Mononuclear cell (primary cell): ENCODE data around the gene TCF25. TPM values are rescaled to one million over a fixed set of nuclear protein-coding genes. Genes with fewer than 3 reads are reported as not detected.

ENCODE experiments used
- H3K27me3 ChIP-seq: 2 replicates; pipeline ENCODE4 v1.6.0; 2011; ENCODE audit warnings: low read length, control low read depth; ENCODE audit not compliant: insufficient read depth
- H3K4me1 ChIP-seq: 2 replicates; pipeline ENCODE4 v1.5.1; 2011; ENCODE audit warnings: mild to moderate bottlenecking, low read length, control low read depth; ENCODE audit not compliant: insufficient read depth
- H3K4me3 ChIP-seq: 2 replicates; pipeline ENCODE4 v1.5.1; 2011; ENCODE audit warnings: mild to moderate bottlenecking, low read length, moderate library complexity
- H3K9me3 ChIP-seq: 2 replicates; pipeline ENCODE4 v1.5.1; 2011; ENCODE audit warnings: low read depth, mild to moderate bottlenecking, control low read depth, low read length
- total RNA-seq: library from RNA; depleted of rRNA; stranded (reverse); fragments of >200 nt; gene quantifications from one replicate; pipeline ENCODE4 v1.2.3, GENCODE V29; 2012

The TCF25 gene
- total RNA-seq, 1 donor: 148 TPM

DNA sequence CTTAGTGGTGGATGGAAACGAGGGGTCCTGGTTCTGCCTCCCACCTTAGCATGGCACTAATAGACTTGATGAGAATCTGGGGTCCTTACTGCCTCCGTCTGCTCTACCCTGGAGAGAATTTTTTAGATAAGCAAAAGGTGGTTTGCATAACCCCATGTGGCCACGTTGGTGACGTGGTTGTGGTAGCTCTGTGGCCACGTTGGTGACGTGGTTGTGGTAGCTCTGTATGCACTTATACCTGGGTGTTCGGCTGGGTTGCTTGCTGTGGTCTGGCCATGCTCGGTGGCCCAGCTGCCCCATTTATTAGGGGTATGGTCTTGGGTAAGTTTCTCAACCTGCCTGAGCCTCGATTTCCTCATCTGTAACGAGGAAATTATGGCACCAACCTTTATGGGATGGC is 32.1 kb upstream of the TCF25 start:
- H3K9me3 ChIP-seq: no peaks in the 10 kb centered on the region
- H3K4me3 ChIP-seq: no peak overlapping the region
- H3K4me1 ChIP-seq: peaks cover 31% of the 10 kb centered on the region
- H3K27me3 ChIP-seq: no peaks in the 10 kb centered on the region

DNA sequence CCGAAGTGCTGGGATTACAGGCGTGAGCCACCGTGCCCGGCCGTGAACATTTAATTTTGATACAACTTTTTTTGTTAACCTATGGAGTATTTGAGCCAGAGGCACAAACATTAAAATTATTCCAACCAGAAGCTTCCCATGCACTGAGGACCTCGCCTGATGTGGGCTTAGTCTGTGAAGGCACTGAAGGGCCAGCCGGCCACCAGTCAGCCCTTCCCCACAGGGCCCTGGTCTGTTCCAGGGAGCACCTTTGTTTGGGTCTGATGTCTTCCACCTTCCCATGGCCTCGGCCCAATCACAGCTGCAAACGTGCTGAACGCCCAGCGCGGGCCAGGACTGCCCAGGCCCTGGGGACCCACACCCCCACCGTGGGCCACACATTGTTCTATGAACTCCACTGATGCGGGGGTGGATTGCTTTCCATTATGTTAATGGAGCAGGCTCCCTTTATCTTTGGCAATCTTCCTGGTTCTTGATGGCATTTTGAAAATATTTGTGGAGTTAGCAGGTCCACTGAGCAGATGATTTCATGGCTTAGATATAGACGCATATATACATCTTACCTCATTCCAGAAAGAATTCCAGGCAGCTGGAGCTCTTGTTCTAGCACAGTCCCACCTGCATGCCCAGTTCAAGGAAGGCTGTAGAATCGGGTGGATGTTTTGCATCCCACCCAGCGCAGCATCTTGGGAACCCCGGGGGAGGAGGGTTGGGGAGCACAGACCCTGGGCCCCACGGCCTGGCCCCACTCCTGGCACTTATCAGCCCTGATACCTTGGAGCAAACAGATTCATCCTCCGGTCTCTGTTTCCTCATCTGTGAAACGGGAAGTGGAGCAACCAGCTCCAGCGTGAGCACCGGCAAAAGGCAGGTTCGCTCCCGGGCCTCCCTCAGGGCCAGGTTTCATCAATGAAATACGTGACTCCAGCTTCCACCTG is 30.7 kb upstream of the TCF25 start:
- Histone ChIP-seq H3K4me1 (peaks cover 20% of the 10 kb centered on the region), H3K4me3 (no peak overlapping the region), H3K27me3 (no peaks in the 10 kb centered on the region), H3K9me3 (no peaks in the 10 kb centered on the region)

DNA sequence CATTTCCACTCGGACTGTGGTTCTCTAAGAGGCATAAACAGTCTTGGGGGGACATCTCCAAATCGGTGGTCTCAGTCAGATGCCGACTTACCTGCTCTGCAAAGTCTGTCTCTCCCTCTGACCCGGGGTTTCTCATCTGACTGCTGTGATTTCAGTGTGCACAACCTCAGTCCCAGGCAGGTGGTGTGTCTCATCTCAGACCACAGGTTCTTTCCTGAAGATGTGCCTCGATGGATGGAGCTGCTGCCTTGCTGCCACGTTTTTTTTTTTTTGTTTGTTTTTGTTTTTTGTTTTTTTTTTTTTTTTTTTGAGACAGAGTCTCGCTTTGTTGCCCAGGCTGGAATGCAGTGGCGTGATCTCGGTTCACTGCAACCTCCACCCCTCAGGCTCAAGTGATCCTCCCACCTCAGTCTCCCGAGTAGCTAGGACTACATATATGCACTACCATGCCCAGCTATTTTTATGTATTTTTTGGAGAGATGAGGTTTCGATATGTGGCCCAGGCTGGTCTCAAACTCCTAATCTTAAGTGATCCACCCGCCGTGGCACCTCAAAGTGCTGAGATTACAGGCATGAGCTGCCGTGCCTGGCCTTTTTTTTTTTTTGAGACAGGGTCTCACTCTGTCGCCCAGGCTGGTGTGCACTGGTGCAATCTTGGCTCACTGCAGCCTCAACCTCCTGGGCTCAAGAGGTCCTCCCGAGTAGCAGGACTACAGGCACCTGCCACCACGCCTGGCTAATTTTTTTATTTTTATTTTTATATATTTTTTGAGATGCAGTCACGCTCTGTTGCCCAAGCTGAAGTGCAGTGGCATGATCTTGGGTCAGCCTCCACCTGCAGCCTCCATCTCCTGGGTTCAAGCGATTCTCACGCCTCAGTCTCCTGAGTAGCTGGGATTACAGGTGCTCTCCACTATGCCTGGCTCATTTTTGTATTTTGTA is 29.7 kb upstream of the TCF25 start:
- Histone ChIP-seq H3K27me3 (no peaks in the 10 kb centered on the region), H3K4me1 (peaks cover 11% of the 10 kb centered on the region), H3K9me3 (no peaks in the 10 kb centered on the region), H3K4me3 (no peak overlapping the region)

DNA sequence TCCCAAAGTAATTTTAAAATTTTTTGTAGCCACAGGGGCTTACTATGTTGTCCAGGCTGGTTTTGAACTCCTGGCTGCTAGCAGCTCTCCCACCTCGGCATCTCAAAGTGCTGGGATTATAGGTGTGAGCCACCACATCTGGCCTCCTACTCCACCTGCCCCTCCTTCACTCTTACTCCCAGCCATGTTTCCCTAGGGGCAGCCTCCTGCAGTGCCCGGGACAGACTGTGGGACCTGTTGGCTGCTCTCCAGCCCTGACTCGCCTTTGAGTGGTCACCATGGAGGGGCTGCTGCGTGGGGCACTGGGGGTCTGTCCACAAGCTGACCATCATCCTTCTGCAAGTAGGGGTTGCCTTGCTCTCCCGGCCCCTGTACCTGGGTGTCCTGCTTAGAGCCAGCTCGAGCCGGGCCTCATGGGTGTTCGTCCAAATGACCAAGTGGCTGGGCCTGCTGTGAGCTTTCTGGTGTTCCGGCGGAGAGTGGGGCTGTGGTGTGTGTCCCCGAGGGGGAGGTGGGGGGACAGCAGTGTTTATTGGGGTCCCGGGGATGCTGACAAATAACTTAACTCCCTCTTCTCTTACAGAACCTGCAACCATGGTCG is 28.6 kb upstream of the TCF25 start:
- no peaks in the 10 kb centered on the region for H3K27me3 ChIP-seq
- H3K4me1 ChIP-seq: peaks cover 9% of the 10 kb centered on the region
- no peak overlapping the region for H3K4me3 ChIP-seq
- no peaks in the 10 kb centered on the region for H3K9me3 ChIP-seq

DNA sequence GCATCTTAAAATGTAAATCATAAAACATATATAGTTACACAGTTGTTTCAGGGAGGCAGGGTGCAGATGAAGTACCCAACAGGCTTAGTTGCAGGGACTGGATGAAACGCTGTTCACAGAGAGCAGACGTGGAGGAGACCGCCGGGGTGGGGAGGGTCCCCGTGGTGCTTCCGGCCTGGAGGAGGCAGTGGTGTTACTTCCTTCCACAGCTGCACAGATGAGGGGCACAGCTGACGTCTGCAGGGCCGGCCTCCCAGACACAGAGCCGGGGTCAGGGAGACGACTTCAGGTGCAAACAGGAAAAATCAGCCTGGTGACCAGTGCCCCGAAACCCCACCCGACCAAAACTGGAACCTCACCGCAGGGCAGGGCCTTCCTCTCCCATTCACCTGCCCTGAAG is 28.0 kb upstream of the TCF25 start:
- Histone ChIP-seq H3K4me1 (peaks cover 9% of the 10 kb centered on the region), H3K27me3 (no peaks in the 10 kb centered on the region), H3K4me3 (no peak overlapping the region), H3K9me3 (no peaks in the 10 kb centered on the region)

DNA sequence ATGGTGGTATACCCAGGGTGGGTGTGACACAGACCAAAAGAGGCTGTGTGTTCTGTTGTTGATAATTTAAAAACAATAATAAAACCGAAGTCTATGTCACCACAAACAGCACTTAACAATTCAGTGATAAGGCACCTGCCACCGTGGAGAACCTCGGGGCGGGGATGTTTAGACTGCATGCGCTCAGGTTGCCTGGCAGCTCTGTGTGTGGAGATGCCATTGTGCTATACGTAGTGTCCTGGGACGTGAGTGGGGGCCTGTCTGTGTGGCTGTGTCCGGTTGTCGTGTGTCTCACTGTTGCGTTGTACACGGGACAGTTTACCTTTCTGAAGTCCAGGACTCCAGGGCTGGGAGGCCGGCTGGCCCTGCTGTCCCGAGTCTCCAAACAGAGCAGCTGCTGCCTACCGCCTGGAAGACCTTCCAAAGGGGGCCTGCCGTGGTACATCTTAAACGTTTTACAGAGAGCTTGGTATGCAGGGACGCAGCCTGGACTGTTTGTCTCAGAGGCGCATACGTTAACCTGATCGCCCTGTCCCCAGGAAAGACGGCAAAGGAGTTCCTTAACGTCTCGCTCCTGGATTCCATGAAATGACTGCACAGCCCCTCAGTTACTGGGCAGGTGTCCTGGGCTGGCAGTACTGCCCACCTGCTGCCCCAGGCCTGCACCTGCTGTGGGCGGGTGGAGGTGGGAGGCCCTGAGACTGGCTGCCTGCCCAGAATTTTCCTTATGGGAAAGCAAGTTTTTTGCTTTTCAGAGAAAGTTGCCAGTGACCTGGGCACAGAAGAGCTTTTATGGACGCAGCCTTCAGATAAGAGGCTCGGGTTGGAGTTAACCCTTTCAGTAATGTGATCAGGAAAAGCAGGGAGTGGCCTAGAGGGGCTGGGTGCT is 26.1 kb upstream of the TCF25 start:
- Histone ChIP-seq H3K4me1 (peaks cover 9% of the 10 kb centered on the region), H3K4me3 (no peak overlapping the region), H3K9me3 (no peaks in the 10 kb centered on the region), H3K27me3 (no peaks in the 10 kb centered on the region)

DNA sequence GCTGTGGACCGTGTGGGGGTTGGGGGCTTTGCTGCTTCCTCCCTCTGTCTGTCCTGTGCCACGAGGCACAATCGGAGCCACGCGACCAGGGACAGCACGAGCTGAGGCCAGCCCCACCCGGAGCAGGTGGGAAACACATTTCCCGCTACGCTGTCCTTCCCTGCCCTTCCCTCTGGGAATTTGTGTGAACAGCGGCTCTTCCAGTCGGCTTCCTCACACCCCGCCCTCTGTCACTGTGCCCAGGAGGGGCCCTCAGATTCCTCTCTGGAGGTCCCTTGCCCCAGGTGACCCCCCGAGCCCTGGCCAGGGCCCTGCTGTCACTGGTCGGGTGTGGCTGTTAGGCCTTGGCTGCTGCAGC is 25.5 kb upstream of the TCF25 start:
- peaks cover 9% of the 10 kb centered on the region for H3K4me1 ChIP-seq
- H3K9me3 ChIP-seq: no peaks in the 10 kb centered on the region
- H3K27me3 ChIP-seq: no peaks in the 10 kb centered on the region
- no peak overlapping the region for H3K4me3 ChIP-seq

DNA sequence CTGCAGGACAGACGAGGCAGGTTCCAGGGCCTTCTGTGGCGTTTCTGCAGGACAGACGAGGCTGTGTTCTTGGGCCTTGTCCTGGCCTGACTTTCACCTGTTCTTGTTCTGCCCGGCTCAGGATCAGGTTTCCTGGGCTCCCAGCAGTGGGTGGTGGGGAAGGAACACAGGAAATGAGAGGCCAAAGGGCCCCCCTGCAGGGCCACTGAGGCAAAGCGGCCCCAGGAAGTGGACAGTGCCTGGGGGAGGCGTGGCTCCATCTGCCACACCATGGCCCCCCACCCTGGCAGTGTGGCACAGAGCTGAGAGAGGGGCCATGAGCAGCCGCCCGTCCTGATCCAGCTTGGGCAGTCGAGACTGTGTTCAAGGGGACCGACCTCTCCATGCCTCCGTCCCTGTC is 24.4 kb upstream of the TCF25 start:
- no peak overlapping the region for H3K4me3 ChIP-seq
- H3K27me3 ChIP-seq: no peaks in the 10 kb centered on the region
- no peaks in the 10 kb centered on the region for H3K9me3 ChIP-seq

DNA sequence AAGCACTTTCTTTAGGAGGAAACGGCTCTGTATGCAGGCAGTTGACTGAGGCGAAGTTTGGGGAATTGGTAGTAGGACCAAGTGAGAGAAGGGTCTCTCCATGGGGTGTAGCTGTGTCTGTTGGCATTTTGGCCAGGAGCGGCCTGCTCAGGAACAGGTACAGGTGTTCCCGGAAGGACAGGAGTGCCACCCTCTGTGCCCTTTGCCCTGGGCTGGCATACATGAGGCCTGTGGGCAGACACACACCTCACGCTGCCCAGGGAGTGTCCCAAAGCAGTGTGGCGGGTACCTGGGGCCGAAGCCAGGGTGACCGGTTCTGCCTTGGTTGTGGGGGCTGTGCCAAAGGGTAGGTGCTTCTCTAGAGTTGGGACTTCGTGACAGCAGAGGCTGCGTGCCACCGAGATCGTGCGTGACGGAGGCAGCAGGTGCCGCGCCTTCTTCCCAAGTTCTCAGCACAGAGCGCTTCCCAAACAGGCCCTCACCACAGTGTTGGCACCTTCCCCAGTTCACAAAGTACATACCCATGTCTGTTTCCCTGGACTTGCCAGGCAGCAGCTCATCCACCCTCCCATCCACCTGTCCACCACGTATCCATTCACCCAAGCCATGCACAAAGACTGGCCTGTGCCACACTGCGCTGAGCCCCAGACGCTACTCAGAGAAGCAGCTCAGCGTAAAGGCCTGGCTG is 19.9 kb upstream of the TCF25 start:
- Histone ChIP-seq H3K27me3 (no peaks in the 10 kb centered on the region), H3K9me3 (no peaks in the 10 kb centered on the region), H3K4me1 (no peaks in the 10 kb centered on the region), H3K4me3 (no peak overlapping the region)

More for the DNA sequence above, 24.4 kb upstream of the TCF25 start:
- peaks cover 9% of the 10 kb centered on the region for H3K4me1 ChIP-seq

DNA sequence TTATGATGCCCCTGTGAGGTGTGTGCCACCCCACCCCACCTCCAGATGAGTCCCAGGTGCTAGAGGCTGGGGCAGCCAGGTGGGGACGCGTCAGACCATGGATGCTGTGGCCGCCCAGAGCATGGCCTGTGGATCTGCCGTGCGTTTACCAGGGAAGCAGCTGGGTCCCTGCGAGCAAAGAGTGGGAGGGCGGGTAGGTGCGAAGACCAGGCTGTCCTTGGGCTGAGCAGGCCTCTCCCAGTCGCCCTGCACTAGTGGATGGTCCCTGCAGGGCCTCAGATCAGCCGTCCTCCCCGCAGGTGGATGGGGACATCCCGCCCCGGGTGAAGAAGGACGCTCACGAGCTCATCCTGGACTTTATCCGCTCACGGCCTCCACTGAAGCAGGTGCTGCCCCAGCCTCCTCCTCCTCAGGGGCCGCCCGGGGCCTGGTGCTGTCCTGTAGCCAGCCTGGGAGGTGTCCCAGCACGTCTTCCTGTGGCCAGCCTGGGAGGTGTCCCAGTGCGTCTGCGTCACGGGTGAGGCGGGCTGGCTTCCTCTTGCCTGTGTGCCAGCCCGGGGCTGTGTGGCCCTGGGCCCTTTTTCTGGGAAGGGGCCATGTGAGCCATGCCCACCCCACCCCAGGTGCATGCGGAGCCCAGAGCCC is 18.0 kb upstream of the TCF25 start:
- Histone ChIP-seq H3K27me3 (no peaks in the 10 kb centered on the region), H3K9me3 (no peaks in the 10 kb centered on the region), H3K4me3 (no peak overlapping the region), H3K4me1 (no peaks in the 10 kb centered on the region)

DNA sequence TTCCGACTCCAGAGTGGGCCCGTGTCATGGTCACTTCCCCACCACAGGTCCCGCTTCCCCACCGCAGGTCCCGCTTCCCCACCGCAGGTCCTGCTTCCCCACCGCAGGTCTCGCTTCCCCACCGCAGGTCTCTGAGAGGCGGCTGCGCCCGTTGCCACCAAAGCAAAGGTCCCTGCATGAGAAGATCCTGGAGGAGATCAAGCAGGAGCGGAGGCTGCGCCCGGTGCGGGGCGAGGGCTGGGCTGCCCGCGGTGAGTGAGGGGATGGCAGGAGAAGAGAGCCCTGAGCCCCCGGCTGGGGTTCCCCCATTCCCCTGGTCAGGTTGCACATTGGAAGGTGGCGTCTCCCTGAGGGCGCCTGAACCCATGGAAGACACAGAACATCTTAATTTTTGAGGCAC is 17.4 kb upstream of the TCF25 start:
- H3K4me3 ChIP-seq: no peak overlapping the region
- no peaks in the 10 kb centered on the region for H3K4me1 ChIP-seq
- no peaks in the 10 kb centered on the region for H3K27me3 ChIP-seq
- no peaks in the 10 kb centered on the region for H3K9me3 ChIP-seq

DNA sequence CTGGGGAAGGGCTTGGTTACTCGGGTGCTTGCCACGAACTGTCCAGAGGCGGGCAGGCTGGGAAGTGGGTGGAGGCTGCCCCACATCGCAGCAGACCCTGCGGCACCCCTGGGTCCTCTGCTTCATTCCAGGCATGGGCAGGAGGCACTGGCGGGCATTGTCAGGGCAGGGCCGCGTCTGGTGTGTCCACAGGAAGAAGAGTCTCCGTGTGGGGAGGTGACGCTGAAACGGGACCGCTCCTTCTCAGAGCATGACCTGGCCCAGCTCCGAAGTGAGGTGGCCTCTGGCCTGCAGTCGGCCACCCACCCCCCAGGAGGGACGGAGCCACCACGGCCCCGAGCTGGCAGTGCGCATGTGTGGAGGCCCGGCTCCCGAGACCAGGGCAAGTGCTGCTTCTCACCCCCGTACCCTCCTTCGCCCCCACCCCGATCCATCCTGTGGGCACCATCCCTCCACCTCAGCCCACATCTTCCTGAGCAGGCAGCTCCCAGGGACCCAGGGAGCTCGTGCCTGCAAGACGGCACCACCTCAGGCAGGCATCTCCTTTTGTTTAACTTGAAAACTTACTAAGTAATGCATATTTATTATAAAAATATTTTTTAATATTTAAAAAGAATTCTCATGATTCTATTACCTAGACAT is 14.3 kb upstream of the TCF25 start:
- H3K4me1 ChIP-seq: peaks cover 20% of the 10 kb centered on the region
- H3K27me3 ChIP-seq: no peaks in the 10 kb centered on the region
- no peaks in the 10 kb centered on the region for H3K9me3 ChIP-seq
- no peak overlapping the region for H3K4me3 ChIP-seq

DNA sequence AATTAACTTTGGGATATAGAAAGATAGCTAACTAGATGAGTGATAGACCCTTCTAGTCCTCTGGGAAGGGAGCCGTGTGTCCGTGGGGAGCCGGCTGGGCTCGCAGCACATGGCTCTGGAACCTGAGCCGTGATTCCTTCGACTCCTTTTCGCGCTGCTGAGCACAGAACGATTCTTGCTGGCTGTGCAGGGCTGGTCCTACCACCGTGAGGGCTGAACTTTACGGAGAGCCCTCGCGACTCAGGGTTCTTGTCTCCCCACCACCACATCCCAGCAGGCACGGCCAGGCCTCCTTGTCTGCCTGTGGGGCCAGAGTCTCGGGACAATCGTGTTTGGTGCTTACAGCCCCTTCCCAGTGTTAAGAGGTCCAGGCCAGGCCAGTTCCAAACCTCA is 13.8 kb upstream of the TCF25 start:
- no peaks in the 10 kb centered on the region for H3K27me3 ChIP-seq
- no peaks in the 10 kb centered on the region for H3K9me3 ChIP-seq
- H3K4me1 ChIP-seq: peaks cover 25% of the 10 kb centered on the region

More for the DNA sequence above, 13.8 kb upstream of the TCF25 start:
- no peak overlapping the region for H3K4me3 ChIP-seq
